ENCODE data around the gene PHETA1. TPM values are rescaled to one million over a fixed set of nuclear protein-coding genes. Genes with fewer than 3 reads are reported as not detected.

The PHETA1 gene
- total and polyA plus RNA-seq, 2 donors (not counting 3 experiments of a cell fraction or from before 2014, with no cell fraction given) = 10.6 to 20.0 TPM

- Histone ChIP-seq H3K9me3 (replicated peaks; ENCODE audit: control insufficient read depth, insufficient read depth, low read length) (no peaks in the 10 kb centered on the region), H3K4me3 (replicated peaks in 1 of 3; ENCODE audit: insufficient read depth in 1 of 3, low read depth in 1 of 3, low read length in 3 of 3) (no peak overlapping the region), H3K27me3 (ENCODE audit: control insufficient read depth in 2 of 2, insufficient read depth in 2 of 2, low read length in 2 of 2) (no peaks in the 10 kb centered on the region), H3K4me1 (ENCODE audit: control insufficient read depth, extremely low read depth, insufficient read depth, low read length) (peaks cover 64% of the 10 kb centered on the region), H3K9ac (replicated peaks; ENCODE audit: extremely low read depth, insufficient read depth, low read length) (peak overlapping the region; percentile 11), H3K79me2 (ENCODE audit: control insufficient read depth, insufficient read depth, low read length) (peaks cover 98% of the 10 kb centered on the region), H4K20me1 (replicated peaks; ENCODE audit: control insufficient read depth, extremely low read depth, insufficient read depth, low read length) (peaks cover 3% of the 10 kb centered on the region), H3K27ac (ENCODE audit: insufficient read depth, low read depth, low read length) (peak overlapping the region; percentile 87), H3K9me1 (replicated peaks; ENCODE audit: control insufficient read depth, extremely low read depth, insufficient read depth, low read length) (no peaks in the 10 kb centered on the region), H3K36me3 (ENCODE audit: control insufficient read depth in 2 of 2, extremely low read depth in 1 of 2, insufficient read depth in 2 of 2, low read length in 2 of 2) (peaks cover 2 to 5% of the 10 kb centered on the region in 2 experiments), H3K4me2 (ENCODE audit: insufficient read depth, low read length) (peak overlapping the region; percentile 21), H2AFZ (ENCODE audit: low read depth, low read length) (no peak overlapping the region)
- FAIRE-seq (peak; percentile 55), DNase-seq (ENCODE audit: low read depth, low spot score) (peak; percentile 32)
- no peak for TF ChIP-seq EZH2 (IDR thresholded peaks at IDR 0.05; ENCODE audit: borderline replicate concordance, low read depth, low read length, severe bottlenecking)
- TF ChIP-seq, protein P1, sequence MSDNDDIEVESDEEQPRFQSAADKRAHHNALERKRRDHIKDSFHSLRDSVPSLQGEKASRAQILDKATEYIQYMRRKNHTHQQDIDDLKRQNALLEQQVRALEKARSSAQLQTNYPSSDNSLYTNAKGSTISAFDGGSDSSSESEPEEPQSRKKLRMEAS (IDR thresholded peaks at IDR 0.05; ENCODE audit: insufficient read depth, insufficient read length) = no peak
- no peak for TF ChIP-seq MYC (IDR thresholded peaks at IDR 0.05; ENCODE audit: low read depth, low read length)
- no peak for TF ChIP-seq FOS (IDR thresholded peaks at IDR 0.05; ENCODE audit: borderline replicate concordance, insufficient read depth, low read length)
- TF ChIP-seq POLR2AphosphoS5 (IDR thresholded peaks at IDR 0.05; ENCODE audit: insufficient read depth, low read depth, low read length) = no peak
- intact Hi-C loops (cut with micrococcal nuclease) (no loop called here), dilution Hi-C loops (cut with MboI; ENCODE audit: extremely low pct_ligation_motif_present, low sequenced_read_pairs) (no loop called here)
- no TSS peak for BruUV-seq (replicated peaks)
- POLR2A ChIA-PET = interaction anchor here (0.9 to 1.2 kb wide), 2 partner anchors 16 to 39 kb away, joined by 3 read pairs; no protein-coding TSS in a partner anchor
- CTCF ChIA-PET = interaction anchor here (0.7 to 7.7 kb wide), 10 partner anchors 9 to 38 kb away, joined by 3 to 101 read pairs (median 6); no protein-coding TSS in a partner anchor
These were observed 44.0 kb upstream of the PHETA1 start for GRCh38 chr12:111412830-111413441.

Measured in endothelial cell of umbilical vein (primary cell).